ENCODE measurements around the gene AKAP6.

AKAP6 gene

GRCh38 chr14:32469388-32470160 is 140.5 kb downstream of the AKAP6 start:
- H3K4me3 ChIP-seq (ENCODE audit: low read depth, low read length), result no peak overlapping the region
- TF ChIP-seq CTCF (IDR thresholded peaks at IDR 0.05; ENCODE audit: borderline replicate concordance, insufficient read depth, low read depth, low read length), result no peak

GRCh38 chr14:32470161-32470715 is 141.1 kb downstream of the AKAP6 start:
- H3K4me3 ChIP-seq (ENCODE audit: low read depth, low read length), result no peak overlapping the region
- TF ChIP-seq CTCF (IDR thresholded peaks at IDR 0.05; ENCODE audit: borderline replicate concordance, insufficient read depth, low read depth, low read length), result no peak

GRCh38 chr14:32471181-32471580 is 142.1 kb downstream of the AKAP6 start:
- no peak overlapping the region for H3K4me3 ChIP-seq (ENCODE audit: low read depth, low read length)
- no peak for TF ChIP-seq CTCF (IDR thresholded peaks at IDR 0.05; ENCODE audit: borderline replicate concordance, insufficient read depth, low read depth, low read length)

GRCh38 chr14:32472076-32472475 is 143.0 kb downstream of the AKAP6 start:
- no peak overlapping the region for H3K4me3 ChIP-seq (ENCODE audit: low read depth, low read length)

GRCh38 chr14:32472512-32473463 is 143.7 kb downstream of the AKAP6 start:
- H3K4me3 ChIP-seq (ENCODE audit: low read depth, low read length), result no peak overlapping the region
- TF ChIP-seq CTCF (IDR thresholded peaks at IDR 0.05; ENCODE audit: borderline replicate concordance, insufficient read depth, low read depth, low read length), result no peak

More at GRCh38 chr14:32472076-32472475, 143.0 kb downstream of the AKAP6 start:
- TF ChIP-seq CTCF (IDR thresholded peaks at IDR 0.05; ENCODE audit: borderline replicate concordance, insufficient read depth, low read depth, low read length), result no peak

GRCh38 chr14:32473464-32473855 is 144.4 kb downstream of the AKAP6 start:
- H3K4me3 ChIP-seq (ENCODE audit: low read depth, low read length), result no peak overlapping the region
- TF ChIP-seq CTCF (IDR thresholded peaks at IDR 0.05; ENCODE audit: borderline replicate concordance, insufficient read depth, low read depth, low read length), result no peak

Data from GM12875 (cell line).